ENCODE measurements around the gene STK39.

STK39 gene

DNA sequence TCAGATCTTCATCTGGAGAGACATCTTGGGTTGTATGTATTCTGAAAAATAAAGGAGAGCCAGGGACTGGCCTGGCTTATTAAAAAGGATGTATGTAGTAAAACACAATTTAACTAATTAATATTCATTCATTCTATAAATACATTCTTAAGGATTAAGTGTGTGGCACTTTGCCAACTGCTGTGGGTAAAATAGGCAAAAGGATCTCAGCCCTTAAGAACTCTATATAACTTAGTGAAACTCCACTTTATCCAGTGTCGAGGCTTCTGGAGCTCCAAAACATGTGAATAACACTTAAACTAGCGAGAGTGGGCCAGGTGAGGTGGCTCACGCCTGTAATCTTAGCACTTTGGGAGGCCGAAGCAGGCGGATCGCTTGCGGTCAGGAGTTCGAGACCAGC lies 7.7 kb upstream of the STK39 start:
- TF ChIP-seq, protein P1, sequence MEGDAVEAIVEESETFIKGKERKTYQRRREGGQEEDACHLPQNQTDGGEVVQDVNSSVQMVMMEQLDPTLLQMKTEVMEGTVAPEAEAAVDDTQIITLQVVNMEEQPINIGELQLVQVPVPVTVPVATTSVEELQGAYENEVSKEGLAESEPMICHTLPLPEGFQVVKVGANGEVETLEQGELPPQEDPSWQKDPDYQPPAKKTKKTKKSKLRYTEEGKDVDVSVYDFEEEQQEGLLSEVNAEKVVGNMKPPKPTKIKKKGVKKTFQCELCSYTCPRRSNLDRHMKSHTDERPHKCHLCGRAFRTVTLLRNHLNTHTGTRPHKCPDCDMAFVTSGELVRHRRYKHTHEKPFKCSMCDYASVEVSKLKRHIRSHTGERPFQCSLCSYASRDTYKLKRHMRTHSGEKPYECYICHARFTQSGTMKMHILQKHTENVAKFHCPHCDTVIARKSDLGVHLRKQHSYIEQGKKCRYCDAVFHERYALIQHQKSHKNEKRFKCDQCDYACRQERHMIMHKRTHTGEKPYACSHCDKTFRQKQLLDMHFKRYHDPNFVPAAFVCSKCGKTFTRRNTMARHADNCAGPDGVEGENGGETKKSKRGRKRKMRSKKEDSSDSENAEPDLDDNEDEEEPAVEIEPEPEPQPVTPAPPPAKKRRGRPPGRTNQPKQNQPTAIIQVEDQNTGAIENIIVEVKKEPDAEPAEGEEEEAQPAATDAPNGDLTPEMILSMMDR (IDR thresholded peaks at IDR 0.05; ENCODE audit: low read depth, low read length, missing control alignments) = no peak
- DNase-seq (ENCODE audit: low read depth) = no peak
- in situ Hi-C loops (cut with HindIII; ENCODE audit: low sequenced_read_pairs) = no loop called here
- no peak overlapping the region for H3K4me3 ChIP-seq (ENCODE audit: low read depth, low read length)

DNA sequence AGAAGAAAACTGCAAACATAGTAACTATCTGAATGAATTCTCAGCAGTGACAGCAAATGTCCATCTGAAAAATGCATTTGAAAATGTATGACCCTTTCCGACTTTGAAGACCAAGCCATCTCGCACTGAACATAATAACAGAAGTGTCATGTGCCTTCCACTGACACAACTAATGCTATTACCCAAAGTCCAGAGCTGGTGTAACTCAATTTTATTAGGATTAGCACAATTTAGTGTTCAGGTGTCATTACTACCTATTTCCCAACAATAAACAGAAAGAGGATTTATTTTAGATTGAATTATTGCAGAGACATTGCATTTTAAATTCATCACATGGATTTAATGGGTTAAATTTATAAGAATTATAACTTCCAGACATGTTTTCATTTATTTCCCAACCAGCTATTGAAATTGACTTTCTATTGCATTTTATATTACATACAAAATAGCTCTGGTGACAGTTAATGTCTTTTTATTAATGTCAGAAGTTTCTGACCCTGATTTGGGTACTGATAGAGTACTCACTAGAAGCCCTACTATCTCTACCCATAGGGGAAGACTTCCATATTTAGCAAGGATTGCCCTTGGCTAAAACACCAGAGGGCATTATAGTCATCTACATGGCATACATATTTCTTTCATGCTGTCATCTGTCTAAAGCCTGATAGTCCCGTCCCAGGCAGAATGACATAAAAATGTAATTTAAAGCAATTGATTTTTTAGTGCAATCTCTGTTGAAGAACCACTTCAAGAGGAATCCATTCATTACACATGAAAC lies 7.0 kb upstream of the STK39 start:
- H3K4me3 ChIP-seq (ENCODE audit: low read depth, low read length) = no peak overlapping the region
- TF ChIP-seq, protein P1 (IDR thresholded peaks at IDR 0.05; ENCODE audit: low read depth, low read length, missing control alignments) = no peak
- in situ Hi-C loops (cut with HindIII; ENCODE audit: low sequenced_read_pairs) = no loop called here
- DNase-seq (ENCODE audit: low read depth) = no peak

DNA sequence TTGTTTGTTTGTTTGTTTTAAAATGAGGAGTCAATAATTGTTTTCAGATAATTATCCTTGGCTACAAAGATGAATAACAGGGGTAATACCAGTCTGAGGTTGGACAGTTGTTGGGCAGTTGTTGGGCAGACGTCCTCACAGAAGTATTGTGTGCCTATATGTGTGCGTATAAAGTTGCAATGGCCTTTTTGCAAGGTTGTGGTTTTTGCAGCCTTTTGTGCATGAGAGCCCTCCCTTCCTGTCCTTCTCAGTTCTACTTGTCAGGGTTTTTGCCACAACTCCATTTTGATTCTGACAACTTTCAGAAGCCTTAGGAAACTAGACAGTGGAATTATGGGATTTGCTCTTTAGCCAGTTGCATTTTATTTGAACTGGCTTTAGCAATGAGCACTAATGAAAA lies 6.0 kb upstream of the STK39 start:
- no peak overlapping the region for H3K4me3 ChIP-seq (ENCODE audit: low read depth, low read length)
- no peak for DNase-seq (ENCODE audit: low read depth)
- in situ Hi-C loops (cut with HindIII; ENCODE audit: low sequenced_read_pairs) = no loop called here
- TF ChIP-seq, protein P1 (IDR thresholded peaks at IDR 0.05; ENCODE audit: low read depth, low read length, missing control alignments) = no peak

DNA sequence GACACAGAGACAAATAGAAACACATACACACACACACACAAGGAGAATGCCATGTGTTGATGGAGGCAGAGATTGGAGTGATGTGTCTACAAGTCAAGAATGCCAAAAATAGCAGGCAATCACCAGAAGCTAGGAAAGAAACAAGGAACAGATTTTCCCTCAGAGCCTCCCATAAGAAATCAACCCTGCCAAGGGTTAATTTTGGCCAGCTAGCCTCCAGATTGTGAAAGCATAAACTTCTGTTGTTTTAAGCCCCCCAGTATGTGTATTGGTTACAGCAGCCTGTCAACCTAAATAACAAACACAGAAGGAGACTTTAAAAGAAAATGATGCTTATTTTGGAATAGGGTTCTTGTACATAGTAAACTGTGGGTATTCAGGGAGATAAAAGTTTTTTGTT lies 5.6 kb upstream of the STK39 start:
- DNase-seq (ENCODE audit: low read depth) = no peak
- H3K4me3 ChIP-seq (ENCODE audit: low read depth, low read length) = no peak overlapping the region
- in situ Hi-C loops (cut with HindIII; ENCODE audit: low sequenced_read_pairs) = no loop called here
- TF ChIP-seq, protein P1 (IDR thresholded peaks at IDR 0.05; ENCODE audit: low read depth, low read length, missing control alignments) = no peak

DNA sequence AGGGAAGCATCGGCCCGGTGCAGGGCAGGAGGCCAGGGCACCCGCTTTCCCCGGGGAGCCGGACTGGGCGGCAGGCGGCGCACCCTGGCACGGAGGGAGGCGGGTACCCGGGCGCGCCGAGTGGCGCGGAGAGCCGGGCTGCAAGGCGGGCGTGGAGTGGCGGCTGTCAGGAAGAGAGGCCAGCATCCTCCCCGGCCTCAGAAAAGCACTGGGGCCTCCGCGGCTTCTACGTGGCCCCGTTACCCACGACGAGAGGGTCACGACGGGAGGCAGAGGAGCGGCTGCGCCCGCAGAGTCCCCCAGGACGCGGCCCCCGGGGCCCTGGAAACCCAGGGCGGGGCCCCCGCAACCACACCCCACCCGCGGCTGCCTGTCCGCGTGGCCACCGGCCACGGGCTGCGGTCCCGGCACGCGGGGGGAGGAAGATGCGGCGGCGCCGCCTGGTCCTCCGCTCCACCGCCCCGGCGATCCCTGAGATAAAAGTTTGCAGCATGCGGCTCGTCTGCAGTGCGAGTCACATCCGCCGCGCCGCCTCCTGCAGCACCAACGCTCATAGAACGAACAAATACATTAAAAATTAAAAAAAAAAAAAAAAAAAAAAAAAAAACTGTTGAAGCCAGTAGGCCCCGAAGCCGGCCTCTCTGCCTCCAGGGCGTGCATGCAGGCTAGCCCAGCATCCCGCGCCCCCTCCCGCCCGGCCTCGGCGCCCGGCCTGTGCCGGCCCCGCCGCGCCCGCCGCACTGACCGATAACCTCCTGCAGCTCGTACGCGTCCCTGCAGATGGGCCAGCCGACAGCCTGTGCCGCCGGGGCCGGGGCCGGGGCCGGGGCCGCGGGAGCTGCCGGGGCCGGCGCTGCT lies 683 bp downstream of the STK39 start:
- peak; percentile 26 for DNase-seq (ENCODE audit: low read depth)
- in situ Hi-C loops (cut with HindIII; ENCODE audit: low sequenced_read_pairs) = no loop called here
- H3K4me3 ChIP-seq (ENCODE audit: low read depth, low read length) = peak overlapping the region; percentile 71
- TF ChIP-seq, protein P1 (IDR thresholded peaks at IDR 0.05; ENCODE audit: low read depth, low read length, missing control alignments) = peak; percentile 41

DNA sequence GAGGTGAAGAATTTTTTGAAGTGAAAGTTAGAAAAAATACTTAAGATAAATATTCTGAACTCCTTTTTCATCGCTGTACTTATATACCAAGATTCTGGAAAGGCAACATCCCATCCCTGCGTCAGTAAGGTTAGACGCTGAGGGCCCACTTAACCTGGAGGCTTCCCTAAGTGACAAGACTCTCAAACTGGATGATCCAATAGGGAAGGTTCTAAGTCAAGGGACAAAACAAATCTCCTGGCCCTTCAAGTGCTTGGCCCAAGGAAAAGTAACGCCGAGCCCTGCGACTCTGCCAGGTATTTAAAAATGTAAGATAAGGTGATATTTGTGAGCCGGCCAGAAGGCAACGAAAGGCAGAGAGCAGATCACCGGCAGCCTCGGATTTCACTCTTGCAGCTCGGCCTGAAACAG lies 1.3 kb downstream of the STK39 start:
- peak overlapping the region; percentile 71 for H3K4me3 ChIP-seq (ENCODE audit: low read depth, low read length)
- no peak for DNase-seq (ENCODE audit: low read depth)
- in situ Hi-C loops (cut with HindIII; ENCODE audit: low sequenced_read_pairs) = no loop called here
- TF ChIP-seq, protein P1 (IDR thresholded peaks at IDR 0.05; ENCODE audit: low read depth, low read length, missing control alignments) = no peak

All from astrocyte of the cerebellum (primary cell).